Gastrocnemius medialis (tissue), 4 donors: ENCODE measurements around the gene PJVK. TPM values are rescaled to one million over a fixed set of nuclear protein-coding genes. Genes with fewer than 3 reads are reported as not detected.

Experiments used
- ATAC-seq, 2 donors: fragments of 150-250 bp; one replicate each; pipeline ENCODE4 v1.9.1; 2016
- DNase-seq, 2 donors: peaks; one replicate each; pipeline ENCODE4 v3.0.0-alpha.2; 2019
- H3K27ac ChIP-seq, 4 donors: fragments of 200-600 bp; sonication (generic); 1 replicate in 1 of 4; 2 replicates in 3 of 4; pipeline ENCODE4 v1.5.1; 2016 to 2018; ENCODE audit warnings: mild to moderate bottlenecking in 2 of 4, moderate library complexity in 1 of 4
- H3K27me3 ChIP-seq, 3 donors: fragments of 200-600 bp; sonication (generic) in 2 of 3; 1 replicate in 1 of 3; 2 replicates in 2 of 3; pipeline versions ENCODE4 v1.5.1 to v1.6.0; 2016 to 2019; ENCODE audit warnings: mild to moderate bottlenecking in 1 of 3, moderate library complexity in 1 of 3
- H3K36me3 ChIP-seq, 2 donors: fragments of 200-600 bp; sonication (generic) in 1 of 2; one replicate each; pipeline ENCODE4 v1.5.1; 2017 to 2018
- H3K4me1 ChIP-seq, 2 donors: fragments of 200-600 bp; sonication (generic) in 1 of 2; one replicate each; pipeline ENCODE4 v1.5.1; 2016 to 2017; ENCODE audit warnings: mild to moderate bottlenecking in 2 of 2
- H3K4me3 ChIP-seq, 4 donors: fragments of 200-600 bp; sonication (generic) in 3 of 4; 1 replicate in 1 of 4; 2 replicates in 3 of 4; pipeline ENCODE4 v1.5.1; 2016 to 2019; ENCODE audit warnings: mild to moderate bottlenecking in 2 of 4
- H3K9me3 ChIP-seq, 3 donors: fragments of 200-600 bp; sonication (generic) in 2 of 3; 1 replicate in 1 of 3; 2 replicates in 2 of 3; pipeline ENCODE4 v1.5.1; 2016 to 2019
- POLR2A ChIP-seq, 2 donors: fragments of 450-650 bp; IDR thresholded peaks; one replicate each; pipeline ENCODE4 v1.6.1; 2017; ENCODE audit warnings: antibody characterized with exemption in 2 of 2, mild to moderate bottlenecking in 2 of 2, moderate library complexity in 2 of 2
- in situ Hi-C, 4 donors: fragments of 200-750 bp; cut with MboI; loops; one replicate each; pipeline versions ENCODE4 v1.15.0 to v1.8.0; 2017; ENCODE audit warnings: low sequenced_read_pairs in 4 of 4
- intact Hi-C: fragments of 100-400 bp; cut with DNase I; formaldehyde crosslinking; loops from one replicate; pipeline ENCODE4 v1.15.1; 2023; ENCODE audit warnings: low total_unique reads
- total RNA-seq, 4 donors: library from RNA; depleted of rRNA; stranded (reverse); fragments of >200 nt; gene quantifications; one replicate each; pipeline versions ENCODE4 v1.1.0 to v1.2.3, GENCODE V29; 2016
- TF ChIP-seq, protein P1 (sequence below), 5 experiments: fragments of 450-650 bp in 3 of 5; fragments of 200-600 bp in 2 of 5; sonication (generic) in 2 of 5; IDR thresholded peaks in 4 of 5; conservative IDR thresholded peaks in 1 of 5; 1 replicate in 4 of 5; 2 replicates in 1 of 5; pipeline ENCODE4 v1.5.1; 2016 to 2019; ENCODE audit warnings: antibody characterized with exemption in 5 of 5, mild to moderate bottlenecking in 3 of 5, moderate library complexity in 3 of 5

The PJVK gene
- total RNA-seq, 4 donors from 2014 or later, result 0.16 to 3.9 (median 1.0) TPM

- H3K4me3 ChIP-seq, result no peak overlapping the region
- H3K27ac ChIP-seq, result no peak overlapping the region
- in situ Hi-C loops, result no loop called here
- DNase-seq (no peak), ATAC-seq (no peak)
- H3K9me3 ChIP-seq, result no peaks in the 10 kb centered on the region
- H3K36me3 ChIP-seq, result peaks cover 0 to 34% of the 10 kb centered on the region in 2 donors
- TF ChIP-seq, protein P1, sequence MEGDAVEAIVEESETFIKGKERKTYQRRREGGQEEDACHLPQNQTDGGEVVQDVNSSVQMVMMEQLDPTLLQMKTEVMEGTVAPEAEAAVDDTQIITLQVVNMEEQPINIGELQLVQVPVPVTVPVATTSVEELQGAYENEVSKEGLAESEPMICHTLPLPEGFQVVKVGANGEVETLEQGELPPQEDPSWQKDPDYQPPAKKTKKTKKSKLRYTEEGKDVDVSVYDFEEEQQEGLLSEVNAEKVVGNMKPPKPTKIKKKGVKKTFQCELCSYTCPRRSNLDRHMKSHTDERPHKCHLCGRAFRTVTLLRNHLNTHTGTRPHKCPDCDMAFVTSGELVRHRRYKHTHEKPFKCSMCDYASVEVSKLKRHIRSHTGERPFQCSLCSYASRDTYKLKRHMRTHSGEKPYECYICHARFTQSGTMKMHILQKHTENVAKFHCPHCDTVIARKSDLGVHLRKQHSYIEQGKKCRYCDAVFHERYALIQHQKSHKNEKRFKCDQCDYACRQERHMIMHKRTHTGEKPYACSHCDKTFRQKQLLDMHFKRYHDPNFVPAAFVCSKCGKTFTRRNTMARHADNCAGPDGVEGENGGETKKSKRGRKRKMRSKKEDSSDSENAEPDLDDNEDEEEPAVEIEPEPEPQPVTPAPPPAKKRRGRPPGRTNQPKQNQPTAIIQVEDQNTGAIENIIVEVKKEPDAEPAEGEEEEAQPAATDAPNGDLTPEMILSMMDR (IDR thresholded peaks at IDR 0.05 in 4 of 5, conservative IDR thresholded peaks at IDR 0.05 in 1 of 5), result no peak
- no peak for TF ChIP-seq POLR2A (IDR thresholded peaks at IDR 0.05)
- no peaks in the 10 kb centered on the region for H3K27me3 ChIP-seq
- intact Hi-C loops, result no loop called here
- H3K4me1 ChIP-seq, result peaks cover 0 to 4% of the 10 kb centered on the region in 2 donors
Measured at GRCh38 chr2:178506949-178507348, 55.8 kb downstream of the PJVK start.

DNA sequence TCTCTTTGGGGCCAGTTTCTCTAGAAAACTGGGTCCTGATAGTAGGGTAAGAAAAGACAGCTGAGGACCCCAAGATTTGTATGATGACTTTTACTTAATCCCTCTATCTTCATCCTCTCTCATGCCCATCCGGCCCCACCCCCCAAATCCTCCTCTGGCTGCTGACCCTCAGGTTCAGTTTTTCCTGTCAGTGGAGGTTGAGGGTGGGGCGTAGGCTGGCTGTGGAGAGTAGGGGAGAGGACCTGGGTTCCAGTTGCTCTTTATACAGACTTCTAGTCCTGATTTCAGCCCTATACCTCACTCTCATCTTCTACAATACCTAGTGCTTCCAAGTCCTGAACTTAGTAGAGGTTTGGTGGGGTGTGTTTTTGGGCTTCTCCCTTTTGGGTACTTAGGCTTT is 57.5 kb downstream of the PJVK start:
- H3K36me3 ChIP-seq, result peaks cover 0 to 17% of the 10 kb centered on the region in 2 donors
- intact Hi-C loops, result no loop called here
- DNase-seq, result no peak

GRCh38 chr2:178510384-178510783 is 59.2 kb downstream of the PJVK start:
- H3K4me3 ChIP-seq, result no peak overlapping the region
- no peak overlapping the region for H3K27ac ChIP-seq
- no peak for TF ChIP-seq POLR2A (IDR thresholded peaks at IDR 0.05)
- TF ChIP-seq, protein P1 (IDR thresholded peaks at IDR 0.05 in 4 of 5, conservative IDR thresholded peaks at IDR 0.05 in 1 of 5), result no peak
- intact Hi-C loops (no loop called here), in situ Hi-C loops (no loop called here)
- H3K27me3 ChIP-seq, result no peaks in the 10 kb centered on the region
- H3K36me3 ChIP-seq, result peaks cover 0 to under 1% of the 10 kb centered on the region in 2 donors
- no peak for ATAC-seq
- H3K9me3 ChIP-seq, result no peaks in the 10 kb centered on the region
- DNase-seq, result no peak
- H3K4me1 ChIP-seq, result peaks cover 0 to 4% of the 10 kb centered on the region in 2 donors

More for the DNA sequence above, 57.5 kb downstream of the PJVK start:
- Histone ChIP-seq H3K4me1 (peaks cover 0 to 4% of the 10 kb centered on the region in 2 donors), H3K4me3 (no peak overlapping the region), H3K27me3 (no peaks in the 10 kb centered on the region), H3K9me3 (no peaks in the 10 kb centered on the region), H3K27ac (no peak overlapping the region)
- no peak for ATAC-seq
- in situ Hi-C loops, result no loop called here
- TF ChIP-seq POLR2A (IDR thresholded peaks at IDR 0.05), result no peak
- TF ChIP-seq, protein P1 (IDR thresholded peaks at IDR 0.05 in 4 of 5, conservative IDR thresholded peaks at IDR 0.05 in 1 of 5), result no peak

Other genes with a start within 250 kb of the PJVK start
- gene PRKRA, start 203 bp upstream of the PJVK start, total RNA-seq, result 100 to 1,000 TPM in 3 of 4 donors, 10 to 100 TPM in 1; 91.0 to 125 (median 117) TPM
- gene FKBP7, start 27.2 kb downstream of the PJVK start, total RNA-seq, result 1 to 10 TPM; 1.4 to 5.0 (median 3.3) TPM
- gene PLEKHA3, start 29.1 kb downstream of the PJVK start, total RNA-seq, result 10 to 100 TPM in 3 of 4 donors, 1 to 10 TPM in 1; 7.1 to 20.5 (median 11.6) TPM